Skin of body (tissue), 2 donors: Measurements from ENCODE around the gene CDH18. TPM values are rescaled to one million over a fixed set of nuclear protein-coding genes. Genes with fewer than 3 reads are reported as not detected.

ENCODE experiments used
- DNase-seq: peaks from one replicate; lab custom pipeline; 2025; lab: John Stamatoyannopoulos, UW
- total RNA-seq: library from RNA; depleted of rRNA; stranded (reverse); fragments of >200 nt; gene quantifications from one replicate; pipeline ENCODE4 v1.2.3, GENCODE V29; 2014

The CDH18 gene
- total RNA-seq, 1 donor from 2014 or later: 16.5 TPM

DNA sequence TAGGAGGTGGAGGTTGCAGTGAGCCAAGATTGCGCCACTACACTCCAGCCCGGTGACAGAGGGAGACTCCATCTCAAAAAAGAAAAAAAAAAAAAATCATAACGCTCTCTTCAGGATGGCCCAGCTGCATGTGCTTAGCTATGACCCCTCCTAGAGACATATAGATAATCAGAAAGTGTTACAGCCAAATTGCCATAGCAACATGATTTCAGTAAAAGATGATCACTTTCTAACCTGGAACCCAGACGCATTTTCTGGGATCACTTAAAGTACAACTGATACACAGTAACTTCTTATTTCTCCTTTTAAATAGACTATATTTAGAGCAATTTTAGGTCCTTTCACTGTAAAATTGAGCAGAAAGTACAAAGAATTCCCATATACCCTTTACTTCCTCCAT, 372.9 kb downstream of the CDH18 start:
- DNase-seq: no peak

DNA sequence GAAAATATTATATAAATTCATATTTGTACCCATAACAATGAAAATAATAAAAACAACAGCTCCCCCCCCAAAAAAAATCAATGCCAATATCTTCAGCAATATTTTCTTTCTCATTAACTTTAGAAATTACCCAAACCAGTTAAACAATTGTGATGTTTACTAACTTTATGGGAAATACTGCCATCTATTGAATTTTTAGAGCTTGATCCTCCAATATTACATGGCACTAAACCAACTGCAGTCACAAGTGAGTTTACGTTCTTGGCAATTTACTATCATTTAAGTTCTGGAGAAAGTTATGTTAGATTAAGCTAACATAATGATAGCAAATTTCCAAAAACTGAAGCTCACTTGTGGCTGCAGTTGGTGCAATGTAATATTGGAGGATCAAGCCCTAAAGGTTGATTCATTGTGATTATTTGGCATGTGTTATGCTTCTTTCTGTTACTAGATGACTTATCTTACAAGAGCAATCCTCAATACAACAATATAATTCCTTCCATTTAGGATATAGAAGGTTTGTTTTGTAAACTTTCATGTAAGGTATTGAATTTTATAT, 379.5 kb downstream of the CDH18 start:
- DNase-seq: peak; percentile 5

DNA sequence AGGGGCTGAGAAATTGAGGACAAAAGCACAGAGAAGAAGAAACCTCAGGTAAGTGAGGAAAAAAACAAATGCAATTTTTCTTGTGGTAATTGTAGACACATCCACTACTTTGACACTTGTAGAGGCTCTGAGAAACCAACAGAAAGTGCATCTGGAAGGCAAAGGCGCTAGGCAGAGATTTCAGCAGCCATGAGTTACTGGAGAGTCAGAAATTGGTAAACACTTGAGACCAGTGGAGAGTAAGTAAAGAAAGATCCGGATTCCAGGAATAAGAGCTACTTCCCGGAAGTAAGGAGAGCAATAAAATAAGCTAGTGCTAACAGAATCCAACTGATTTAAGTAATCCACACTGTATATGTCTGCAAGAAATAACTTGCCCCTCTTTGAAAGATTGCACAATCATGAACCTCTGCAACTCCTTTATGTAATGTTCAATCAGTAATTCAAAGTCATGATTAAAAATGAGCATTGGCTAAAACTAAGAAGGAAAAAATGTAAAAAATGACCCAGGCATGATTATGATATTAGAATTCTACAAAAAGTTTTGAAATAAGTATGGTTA, 382.1 kb downstream of the CDH18 start:
- DNase-seq: no peak

DNA sequence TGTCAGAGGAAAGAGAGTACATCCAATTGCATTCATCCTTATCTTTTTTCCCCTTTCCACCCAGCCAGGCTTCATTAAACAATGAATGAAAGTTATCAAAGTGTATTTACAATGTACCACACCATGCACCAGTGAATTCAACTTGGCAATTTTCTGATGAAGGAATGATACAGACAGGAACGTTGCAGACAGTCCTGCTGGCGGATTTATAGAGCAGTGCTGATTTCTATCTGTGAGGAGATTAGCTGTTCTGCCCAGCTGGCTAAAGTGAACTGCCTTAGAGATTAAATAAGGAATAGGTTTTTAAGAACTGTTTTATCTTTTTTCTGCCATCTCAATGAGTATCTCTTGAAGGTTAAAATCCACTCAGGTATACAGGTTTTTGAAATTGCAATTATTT, 403.9 kb downstream of the CDH18 start:
- DNase-seq: no peak

DNA sequence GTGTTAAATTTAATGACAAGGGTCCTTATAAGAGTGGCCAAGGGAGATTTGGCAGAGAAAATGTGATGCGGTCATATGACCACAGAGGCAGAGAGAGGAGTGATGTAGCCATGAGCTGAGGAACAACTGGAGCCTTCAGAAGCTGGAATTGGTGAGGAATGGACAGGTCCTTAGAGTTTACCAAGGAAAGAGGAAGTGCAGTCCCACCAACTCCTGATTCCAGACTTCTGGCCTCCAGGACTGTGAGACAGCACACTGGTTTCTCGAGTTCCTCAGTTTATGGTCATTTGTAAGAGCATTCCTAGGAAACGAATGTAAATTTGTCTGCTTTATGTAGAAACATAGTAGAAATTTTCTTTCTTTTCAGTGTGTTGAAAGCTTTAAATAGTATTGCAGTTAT, 410.1 kb downstream of the CDH18 start:
- no peak for DNase-seq

DNA sequence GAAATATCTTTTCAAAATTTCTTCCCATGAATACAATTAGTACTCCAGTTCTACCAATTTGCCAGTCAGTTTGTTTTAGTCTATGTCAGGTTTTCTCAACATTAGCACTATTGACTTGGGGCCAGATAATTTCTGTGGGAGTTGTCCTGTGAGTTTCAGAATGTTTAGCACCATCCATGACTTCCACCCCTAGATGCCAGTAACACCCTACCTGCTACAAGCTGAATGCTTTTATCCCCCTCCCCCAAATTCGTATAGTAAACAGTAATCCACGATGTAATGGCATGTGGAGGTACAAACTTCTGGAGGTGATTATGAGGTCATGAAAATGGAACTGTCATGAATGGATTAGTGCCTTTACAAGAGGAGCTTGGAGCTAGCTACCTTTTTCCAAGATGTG, 420.0 kb downstream of the CDH18 start:
- DNase-seq: no peak

DNA sequence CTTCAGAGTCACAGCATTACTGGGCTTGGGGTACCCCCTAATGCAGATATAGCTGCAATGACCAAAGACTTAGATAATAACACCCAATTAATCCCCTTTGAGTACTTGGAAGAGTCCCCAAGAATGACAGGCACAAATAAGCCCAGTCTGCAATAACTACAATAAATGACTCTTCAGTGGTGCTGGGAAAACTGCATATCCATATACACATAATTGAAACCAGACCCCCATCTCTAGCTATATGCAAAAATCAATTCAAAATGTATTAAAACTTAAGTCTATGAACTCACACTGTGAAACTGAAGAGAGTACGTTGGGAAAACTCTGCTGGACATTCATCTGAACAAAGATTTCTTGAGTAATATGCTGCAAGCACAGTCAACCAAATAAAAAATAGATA, 422.5 kb downstream of the CDH18 start:
- DNase-seq: peak; percentile 58

DNA sequence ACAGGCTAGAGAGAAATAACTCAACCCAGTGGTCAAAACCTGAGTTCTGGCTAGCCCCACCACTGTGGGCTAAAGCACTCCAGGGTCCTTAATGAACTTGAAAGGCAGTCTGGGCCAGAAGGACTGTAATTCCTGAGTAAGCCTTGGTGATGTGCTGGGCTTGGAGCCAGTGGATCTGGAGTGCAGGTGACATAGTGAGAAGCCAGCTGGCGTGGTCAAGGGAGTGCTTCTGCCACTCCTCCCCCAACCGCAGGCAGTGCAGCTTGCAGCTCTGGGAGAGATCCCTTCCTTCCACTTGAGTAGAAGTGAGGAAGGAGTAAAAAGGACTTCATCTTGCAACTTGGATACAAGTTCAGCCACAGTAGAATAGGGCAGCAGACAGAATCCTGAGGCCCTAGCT, 424.0 kb downstream of the CDH18 start:
- no peak for DNase-seq

DNA sequence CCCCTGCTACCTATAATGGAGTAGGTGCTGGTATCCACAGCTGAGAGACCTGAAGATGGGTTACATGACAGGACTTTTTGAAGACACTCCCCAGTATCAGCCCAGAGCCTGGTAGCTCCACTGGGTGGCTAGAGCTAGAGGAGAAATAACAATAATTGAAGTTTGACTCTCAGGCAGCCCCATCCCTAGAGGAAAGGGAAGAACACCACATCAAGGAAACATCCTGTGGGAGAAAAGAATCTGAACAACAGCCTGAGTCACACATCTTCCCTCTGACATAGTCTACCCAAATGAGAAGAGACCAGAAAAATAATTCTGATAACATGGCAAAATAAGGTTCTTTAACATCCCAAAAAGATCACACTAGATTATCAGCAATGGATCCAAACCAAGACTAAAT, 432.1 kb downstream of the CDH18 start:
- DNase-seq: no peak

DNA sequence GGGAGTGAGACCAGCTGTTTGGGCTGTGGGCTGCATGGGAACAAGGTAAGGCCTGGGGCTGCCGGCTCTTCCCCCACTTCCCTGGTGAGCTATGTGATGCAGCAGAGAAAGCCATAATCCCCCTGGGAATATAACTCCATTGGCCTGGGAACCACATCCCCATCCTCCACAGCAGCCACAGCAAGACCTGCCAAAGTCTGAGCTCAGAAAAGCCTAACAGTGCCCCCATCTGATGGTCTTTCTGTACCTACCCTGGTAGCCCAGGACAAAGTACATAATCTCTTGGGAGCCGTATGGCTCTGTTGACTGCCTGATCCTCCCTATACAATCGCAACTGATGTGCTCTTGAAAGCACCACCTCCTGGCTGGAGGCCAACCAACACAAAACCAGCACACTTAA, 432.6 kb downstream of the CDH18 start:
- DNase-seq: no peak

DNA sequence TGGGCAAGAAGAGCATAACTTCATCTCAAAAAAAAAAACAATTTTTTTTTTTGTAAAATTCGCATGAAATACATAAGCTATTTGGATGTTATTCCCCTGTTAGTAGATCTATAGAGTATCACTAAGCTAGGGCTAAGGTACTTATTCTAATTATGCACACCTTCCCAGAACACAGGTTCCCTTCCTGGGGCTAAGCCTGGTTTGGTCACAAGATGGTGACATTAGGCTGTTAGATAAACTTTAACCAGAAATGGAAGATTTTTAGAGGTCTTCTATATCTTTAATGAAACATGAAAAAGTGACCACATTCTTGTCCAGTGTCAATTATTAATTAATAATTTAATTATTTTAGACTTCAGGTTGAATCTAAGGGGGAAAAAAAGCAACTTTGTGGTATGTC, 433.5 kb downstream of the CDH18 start:
- no peak for DNase-seq

DNA sequence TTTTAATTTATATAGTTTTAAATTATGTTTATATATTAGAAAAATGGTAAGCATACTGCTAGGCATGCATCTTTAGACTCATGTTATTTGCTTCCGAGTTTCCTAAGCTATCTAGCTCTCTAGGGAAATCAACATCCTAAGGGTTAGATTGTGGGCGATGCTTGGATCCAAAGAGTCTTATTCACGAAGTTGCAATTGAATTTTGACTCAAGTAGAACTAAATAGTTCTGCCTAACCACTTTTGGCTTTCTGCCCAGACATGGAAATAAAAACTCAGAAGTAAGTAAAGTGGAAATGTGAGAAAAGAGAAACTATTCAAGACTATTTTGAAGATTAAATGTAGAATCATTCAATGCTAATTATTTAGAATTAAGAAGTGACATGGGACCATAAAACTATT, 440.4 kb downstream of the CDH18 start:
- peak; percentile 69 for DNase-seq

DNA sequence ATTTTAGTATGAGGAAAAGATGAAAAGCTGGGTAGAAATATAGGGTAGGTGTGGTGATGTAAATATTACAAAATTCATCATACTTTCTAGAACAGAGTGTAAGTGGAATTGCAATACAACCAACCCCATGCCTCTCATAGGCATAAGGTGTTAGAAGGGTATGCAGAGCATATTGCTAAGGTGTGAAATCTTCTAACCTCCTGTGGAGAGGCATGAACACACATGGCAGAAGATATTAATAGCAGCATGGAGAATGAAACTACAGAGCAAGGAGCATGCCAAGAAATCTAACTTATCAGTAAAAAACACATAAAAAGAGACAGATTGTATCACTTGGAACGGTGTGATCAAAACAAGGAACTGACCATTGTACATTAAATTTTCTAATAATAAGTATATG, 441.5 kb downstream of the CDH18 start:
- DNase-seq: no peak

DNA sequence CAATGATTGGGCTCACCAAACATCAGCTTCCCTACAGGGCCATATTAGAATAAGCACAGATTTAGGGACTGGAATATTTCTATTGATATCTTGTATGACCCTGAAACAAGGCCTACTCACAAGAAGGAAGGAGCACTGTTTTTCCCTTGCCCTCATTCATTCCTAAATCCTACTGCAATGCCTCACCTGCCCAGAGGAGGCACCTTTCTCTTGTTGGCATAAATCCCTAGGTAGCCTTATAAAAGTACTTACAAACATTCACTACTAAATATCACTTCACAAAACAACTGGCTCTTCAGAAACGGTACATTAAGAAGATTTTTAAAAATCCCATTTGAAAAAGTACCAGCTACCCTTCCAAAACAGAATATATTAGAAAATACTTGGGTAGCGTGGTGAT, 449.4 kb downstream of the CDH18 start:
- no peak for DNase-seq

DNA sequence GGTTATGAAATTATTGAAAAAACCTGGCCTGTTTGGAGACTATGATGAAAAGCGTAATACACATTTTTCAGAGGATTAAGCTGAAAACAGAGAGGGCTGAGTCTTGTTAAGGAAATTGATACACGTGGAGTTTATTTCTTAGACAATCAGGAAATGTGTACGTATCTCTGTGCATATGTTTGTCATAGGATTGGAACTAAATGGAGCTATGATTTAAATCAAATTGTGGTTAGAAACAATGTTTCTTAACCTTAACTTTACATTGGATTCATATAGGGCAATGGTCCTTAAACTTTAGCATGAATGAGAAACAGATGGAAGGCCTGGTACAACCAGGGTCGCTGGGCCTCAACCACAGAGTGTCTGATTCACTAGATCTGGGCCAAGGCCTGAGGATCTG, 451.6 kb downstream of the CDH18 start:
- no peak for DNase-seq

DNA sequence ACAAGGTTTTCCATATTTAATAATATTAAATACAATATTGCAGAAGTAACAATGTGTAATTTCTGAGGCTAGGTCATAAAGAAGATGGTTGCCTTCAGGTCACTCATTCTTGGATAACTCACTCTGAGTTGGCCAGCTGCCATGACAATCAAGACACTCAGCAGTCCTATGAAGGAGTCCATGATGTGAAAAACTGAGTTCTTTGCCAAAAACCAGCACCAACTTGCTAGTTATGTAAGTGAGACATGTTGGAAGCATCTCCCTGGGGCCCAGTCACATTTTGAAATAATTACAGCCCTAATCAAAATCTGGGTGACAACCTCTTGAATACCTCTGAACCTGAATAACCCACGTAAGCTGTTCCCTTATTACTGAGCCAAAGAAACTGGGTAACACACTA, 453.2 kb downstream of the CDH18 start:
- DNase-seq: peak; percentile 2

DNA sequence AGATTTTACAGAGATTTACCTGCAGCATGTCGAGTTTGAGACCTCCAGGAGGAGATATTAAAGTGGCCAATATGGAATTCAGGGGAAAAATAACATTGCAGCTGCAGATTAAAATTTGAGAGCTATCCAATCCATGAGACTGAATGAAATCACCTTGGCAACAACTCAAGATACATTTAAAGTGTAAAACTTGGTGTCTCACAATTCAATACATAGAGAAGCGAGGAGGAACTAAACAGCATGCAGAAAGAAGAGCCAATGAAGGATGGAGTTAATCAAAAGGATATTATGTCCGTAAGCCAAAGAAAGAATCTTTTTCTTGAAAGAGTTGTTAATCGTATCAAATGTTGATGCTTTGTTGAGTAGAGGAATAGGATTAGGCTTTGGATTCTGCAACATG, 455.1 kb downstream of the CDH18 start:
- no peak for DNase-seq

DNA sequence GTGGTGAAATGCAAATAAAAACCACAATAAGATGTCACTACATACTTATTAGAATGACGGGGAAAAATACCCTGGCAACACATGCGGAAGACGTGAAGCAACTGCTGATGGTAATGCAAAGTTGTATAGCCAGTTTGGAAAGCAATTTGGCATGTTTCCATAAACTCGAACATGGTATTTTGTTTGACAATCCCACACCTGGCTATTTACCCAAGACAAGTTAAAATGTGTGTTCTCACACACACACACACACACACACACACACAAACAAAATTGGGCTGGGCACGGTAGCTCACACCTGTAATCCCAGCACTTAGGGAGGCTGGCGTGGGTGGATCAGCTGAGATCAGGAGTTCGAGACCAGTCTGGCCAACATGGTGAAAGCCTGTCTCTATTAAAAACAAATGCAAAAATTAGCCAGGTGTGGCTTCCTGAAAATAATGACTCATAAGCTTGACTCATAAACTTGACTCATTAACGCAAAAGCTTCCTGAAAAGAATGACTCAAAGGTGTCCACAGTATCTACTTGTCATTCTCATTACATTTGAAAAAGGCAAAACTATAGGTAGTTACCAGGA, 456.5 kb downstream of the CDH18 start:
- DNase-seq: no peak

DNA sequence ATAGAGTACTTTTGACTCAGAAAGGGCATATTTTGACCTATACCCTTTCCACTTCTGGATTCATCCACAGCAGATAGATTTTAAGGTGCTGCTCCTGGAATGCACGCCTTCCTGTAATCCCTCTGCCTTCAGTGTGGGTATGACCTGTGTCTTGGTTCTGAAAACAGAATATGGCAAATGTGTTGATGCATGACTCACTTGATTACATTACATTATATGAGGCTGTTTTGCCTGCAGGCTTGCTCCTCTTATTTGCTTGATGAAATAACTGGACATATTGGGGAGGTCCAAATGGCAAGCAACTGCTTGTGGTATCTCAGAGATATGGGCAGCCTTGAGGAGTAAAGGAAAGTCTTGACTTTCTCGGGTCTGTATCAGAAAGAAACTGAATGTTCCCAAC, 468.6 kb downstream of the CDH18 start:
- no peak for DNase-seq

DNA sequence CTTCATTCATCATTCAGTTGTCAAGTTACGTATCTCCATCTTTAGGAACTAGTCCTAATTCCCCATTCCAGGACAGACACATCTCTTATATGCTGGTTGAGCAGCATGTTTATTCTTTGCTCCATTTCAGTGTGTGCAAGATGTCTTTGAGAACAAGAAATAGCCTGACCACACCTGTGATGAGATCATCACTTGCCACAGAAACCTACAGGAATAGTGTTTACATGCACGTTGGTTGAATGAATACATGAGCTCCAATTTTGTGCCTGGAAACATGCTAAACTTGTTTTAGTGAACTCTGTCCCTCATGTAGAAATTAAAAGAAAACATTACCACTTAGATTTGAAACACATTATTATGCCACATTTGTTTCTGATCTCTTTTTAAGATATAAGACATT, 489.1 kb downstream of the CDH18 start:
- DNase-seq: no peak

DNA sequence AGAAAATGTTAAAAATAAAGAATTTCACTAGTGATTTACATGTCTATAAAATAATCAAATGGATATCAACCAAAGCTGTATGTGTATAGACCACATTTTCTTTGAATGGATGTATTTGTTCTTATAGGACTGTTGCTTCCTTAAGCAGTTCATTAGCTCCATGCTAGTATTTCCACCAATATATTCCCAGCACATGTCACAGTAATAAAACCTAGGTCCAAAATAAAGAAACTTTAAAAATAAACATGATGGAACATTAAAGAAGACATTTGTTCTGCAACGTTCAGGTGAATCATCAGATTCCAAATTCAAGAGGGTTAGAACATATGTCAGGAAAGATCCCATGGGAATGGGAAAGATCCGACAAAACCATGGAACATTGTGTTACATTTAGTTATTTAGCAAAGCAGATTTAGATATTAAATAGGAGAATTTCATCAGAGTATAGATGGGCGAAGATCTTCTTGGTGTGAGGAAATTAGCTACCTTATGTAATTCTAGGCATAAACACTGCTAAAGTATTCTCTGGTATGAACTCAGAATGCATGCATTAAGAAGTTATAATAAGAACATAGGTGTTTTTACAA, 490.7 kb downstream of the CDH18 start:
- DNase-seq: no peak

DNA sequence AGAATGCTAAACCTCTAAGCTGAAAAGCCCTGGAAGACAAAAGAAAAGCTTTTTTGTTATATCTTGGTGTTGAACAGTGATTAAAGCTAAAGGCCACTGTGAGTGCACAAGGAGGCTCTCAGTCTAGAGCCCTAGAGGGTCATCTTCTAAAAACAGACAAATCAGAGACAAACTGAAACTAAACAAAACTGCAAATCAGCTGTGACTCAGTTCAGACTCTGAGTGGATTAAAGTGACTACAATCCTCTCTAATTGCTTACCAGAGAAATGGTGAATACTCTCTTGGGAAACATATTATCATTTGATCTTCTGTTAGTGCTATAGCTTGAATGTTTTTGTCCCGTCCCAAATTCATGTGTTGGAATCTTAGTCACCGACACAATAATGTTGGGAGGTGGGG, 491.9 kb downstream of the CDH18 start:
- no peak for DNase-seq

DNA sequence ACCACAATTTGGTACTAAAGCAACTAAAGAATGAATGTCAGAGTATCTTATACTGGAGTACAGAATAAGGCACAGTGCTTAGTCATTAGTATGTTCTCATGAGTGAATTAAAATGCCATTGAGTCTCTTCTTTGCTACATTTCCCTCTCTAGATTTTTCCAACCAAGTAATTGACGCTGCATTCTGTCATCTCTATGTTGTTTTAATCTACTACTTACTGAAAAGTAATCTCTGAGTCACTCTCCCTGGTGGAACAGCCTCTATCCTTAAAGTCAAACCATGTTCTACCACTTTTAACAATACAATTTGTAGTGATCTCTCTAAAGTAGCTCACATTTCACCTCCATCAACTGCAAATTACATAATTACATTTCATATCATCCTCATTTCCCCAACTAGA, 495.1 kb downstream of the CDH18 start:
- DNase-seq: no peak
